Stomach (tissue), 4 donors: ENCODE data around the gene SAP30.

Experiments
- EP300 ChIP-seq: sonication (generic); formaldehyde crosslinking; IDR thresholded peaks from one replicate; pipeline ENCODE4 v1.6.1; 2017; ENCODE audit warnings: antibody characterized with exemption
- POLR2A ChIP-seq, 4 donors: fragments of 450-650 bp; IDR thresholded peaks; one replicate each; pipeline ENCODE4 v1.6.1; 2016; ENCODE audit warnings: antibody characterized with exemption in 4 of 4, control low read depth in 2 of 4, mild to moderate bottlenecking in 1 of 4, moderate library complexity in 1 of 4
- POLR2AphosphoS5 ChIP-seq, 3 donors: sonication (generic); formaldehyde crosslinking; IDR thresholded peaks; one replicate each; pipeline ENCODE4 v1.6.1; 2016; ENCODE audit warnings: antibody characterized with exemption in 3 of 3
- TF ChIP-seq, protein P1 (sequence below), 7 experiments: fragments of 450-650 bp in 4 of 7; fragments of 200-600 bp in 3 of 7; sonication (generic) in 3 of 7; IDR thresholded peaks; one replicate each; pipeline ENCODE4 v1.5.1; 2016 to 2019; ENCODE audit warnings: antibody characterized with exemption in 7 of 7, control low read depth in 2 of 7, mild to moderate bottlenecking in 1 of 7

DNA sequence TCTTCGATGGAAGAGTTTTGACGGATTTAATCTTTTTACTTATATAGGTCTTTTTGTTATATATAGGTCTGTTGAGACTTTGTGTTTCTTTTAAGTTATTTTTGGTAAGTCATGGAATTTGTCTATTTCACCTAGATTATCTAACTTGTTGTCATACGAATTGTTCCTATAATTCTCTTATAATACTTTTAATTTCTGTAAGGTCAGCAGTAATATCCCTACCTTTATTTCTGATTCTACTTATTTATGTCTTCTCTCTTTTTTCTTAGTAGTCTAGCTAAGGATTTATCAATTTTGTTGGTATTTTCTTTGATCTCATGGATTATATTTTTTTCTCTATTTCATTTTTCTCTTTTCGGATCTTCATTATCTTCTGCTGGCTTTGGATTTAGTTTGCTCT, 11.6 kb downstream of the SAP30 start:
- TF ChIP-seq, protein P1, sequence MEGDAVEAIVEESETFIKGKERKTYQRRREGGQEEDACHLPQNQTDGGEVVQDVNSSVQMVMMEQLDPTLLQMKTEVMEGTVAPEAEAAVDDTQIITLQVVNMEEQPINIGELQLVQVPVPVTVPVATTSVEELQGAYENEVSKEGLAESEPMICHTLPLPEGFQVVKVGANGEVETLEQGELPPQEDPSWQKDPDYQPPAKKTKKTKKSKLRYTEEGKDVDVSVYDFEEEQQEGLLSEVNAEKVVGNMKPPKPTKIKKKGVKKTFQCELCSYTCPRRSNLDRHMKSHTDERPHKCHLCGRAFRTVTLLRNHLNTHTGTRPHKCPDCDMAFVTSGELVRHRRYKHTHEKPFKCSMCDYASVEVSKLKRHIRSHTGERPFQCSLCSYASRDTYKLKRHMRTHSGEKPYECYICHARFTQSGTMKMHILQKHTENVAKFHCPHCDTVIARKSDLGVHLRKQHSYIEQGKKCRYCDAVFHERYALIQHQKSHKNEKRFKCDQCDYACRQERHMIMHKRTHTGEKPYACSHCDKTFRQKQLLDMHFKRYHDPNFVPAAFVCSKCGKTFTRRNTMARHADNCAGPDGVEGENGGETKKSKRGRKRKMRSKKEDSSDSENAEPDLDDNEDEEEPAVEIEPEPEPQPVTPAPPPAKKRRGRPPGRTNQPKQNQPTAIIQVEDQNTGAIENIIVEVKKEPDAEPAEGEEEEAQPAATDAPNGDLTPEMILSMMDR (IDR thresholded peaks at IDR 0.05): no peak
- no peak for TF ChIP-seq POLR2AphosphoS5 (IDR thresholded peaks at IDR 0.05)
- TF ChIP-seq POLR2A (IDR thresholded peaks at IDR 0.05): no peak
- no peak for TF ChIP-seq EP300
